Liver (tissue), 9 donors: ENCODE measurements around the gene SCYGR1. TPM values are rescaled to one million over a fixed set of nuclear protein-coding genes. Genes with fewer than 3 reads are reported as not detected.

Source experiments
- DNase-seq: peaks from one replicate; pipeline ENCODE4 v3.0.0-alpha.2; 2017; ENCODE audit warnings: low spot score
- H3K27ac ChIP-seq, 2 donors: one replicate each; pipeline ENCODE4 v1.7.0; 2013; ENCODE audit warnings: inconsistent platforms in 2 of 2, low read length in 2 of 2, control low read depth in 1 of 2, low read depth in 1 of 2, mild to moderate bottlenecking in 1 of 2
- H3K27me3 ChIP-seq, 4 donors: one replicate each; pipeline versions ENCODE4 v1.6.1 to v1.7.0; 2013; ENCODE audit warnings: low read length in 3 of 4, inconsistent platforms in 1 of 4, mild to moderate bottlenecking in 1 of 4, moderate library complexity in 1 of 4; ENCODE audit not compliant: control insufficient read depth in 4 of 4, insufficient read depth in 4 of 4
- H3K36me3 ChIP-seq, 4 donors: one replicate each; pipeline versions ENCODE4 v1.6.1 to v1.7.0; 2013; ENCODE audit warnings: low read length in 3 of 4, mild to moderate bottlenecking in 3 of 4, low read depth in 1 of 4, moderate library complexity in 1 of 4; ENCODE audit not compliant: control insufficient read depth in 4 of 4, insufficient read depth in 3 of 4
- H3K4me1 ChIP-seq, 4 donors: one replicate each; pipeline versions ENCODE4 v1.6.1 to v1.7.0; 2013; ENCODE audit warnings: low read length in 3 of 4, mild to moderate bottlenecking in 3 of 4, moderate library complexity in 1 of 4; ENCODE audit not compliant: control insufficient read depth in 4 of 4, insufficient read depth in 4 of 4
- H3K4me3 ChIP-seq, 3 donors: one replicate each; pipeline versions ENCODE4 v1.6.1 to v1.7.0; 2013; ENCODE audit warnings: low read length in 3 of 3, control low read depth in 1 of 3, low read depth in 1 of 3, mild to moderate bottlenecking in 1 of 3
- H3K9ac ChIP-seq, 2 donors: one replicate each; pipeline ENCODE4 v1.7.0; 2013; ENCODE audit warnings: low read length in 2 of 2, mild to moderate bottlenecking in 2 of 2, moderate library complexity in 2 of 2, control low read depth in 1 of 2, low read depth in 1 of 2
- H3K9me3 ChIP-seq, 4 donors: one replicate each; pipeline versions ENCODE4 v1.6.1 to v1.7.0; 2013; ENCODE audit warnings: low read length in 3 of 4; ENCODE audit not compliant: control insufficient read depth in 4 of 4
- CTCF ChIP-seq: fragments of 150-350 bp; IDR thresholded peaks from 2 replicates; pipeline ENCODE4 v1.5.1; 2017; ENCODE audit warnings: improper control_type of control experiment, low read depth, low read length; ENCODE audit not compliant: missing input control
- EGR1 ChIP-seq, 2 donors: IDR thresholded peaks; 2 replicates each; pipeline ENCODE4 v1.6.1; 2016 to 2018; ENCODE audit warnings: antibody characterized with exemption in 2 of 2, low read depth in 2 of 2
- FOXA1 ChIP-seq: IDR thresholded peaks from 2 replicates; pipeline ENCODE4 v1.6.1; 2016; ENCODE audit warnings: antibody characterized with exemption
- FOXA2 ChIP-seq: IDR thresholded peaks from 2 replicates; pipeline ENCODE4 v1.6.1; 2016; ENCODE audit warnings: antibody characterized with exemption
- GABPA ChIP-seq, 2 donors: IDR thresholded peaks in 1 of 2; conservative IDR thresholded peaks in 1 of 2; 2 replicates each; pipeline ENCODE4 v1.6.1; 2016; ENCODE audit warnings: antibody characterized with exemption in 2 of 2, mild to moderate bottlenecking in 1 of 2, moderate library complexity in 1 of 2
- HNF4A ChIP-seq, 2 donors: conservative IDR thresholded peaks; 2 replicates each; pipeline ENCODE4 v1.6.1; 2016; ENCODE audit warnings: antibody characterized with exemption in 2 of 2, mild to moderate bottlenecking in 2 of 2
- HNF4G ChIP-seq: IDR thresholded peaks from 2 replicates; pipeline ENCODE4 v1.6.1; 2016; ENCODE audit warnings: antibody characterized with exemption
- JUND ChIP-seq, 2 donors: IDR thresholded peaks; 2 replicates each; pipeline ENCODE4 v1.6.1; 2016; ENCODE audit warnings: antibody characterized with exemption in 2 of 2
- MAX ChIP-seq: IDR thresholded peaks from 2 replicates; pipeline ENCODE4 v1.6.1; 2016; ENCODE audit warnings: antibody characterized with exemption
- NR2F2 ChIP-seq: IDR thresholded peaks from 2 replicates; pipeline ENCODE4 v1.6.1; 2016; ENCODE audit warnings: antibody characterized with exemption
- RXRA ChIP-seq, 2 donors: IDR thresholded peaks; 2 replicates each; pipeline ENCODE4 v1.6.1; 2017 to 2018; ENCODE audit warnings: antibody characterized with exemption in 2 of 2, mild to moderate bottlenecking in 1 of 2
- SP1 ChIP-seq: IDR thresholded peaks from 2 replicates; pipeline ENCODE4 v1.6.1; 2018; ENCODE audit warnings: antibody characterized with exemption, mild to moderate bottlenecking
- TAF1 ChIP-seq: conservative IDR thresholded peaks from 2 replicates; pipeline ENCODE4 v1.6.1; 2016; ENCODE audit warnings: antibody characterized with exemption, mild to moderate bottlenecking
- YY1 ChIP-seq: IDR thresholded peaks from 2 replicates; pipeline ENCODE4 v1.6.1; 2016; ENCODE audit warnings: antibody characterized with exemption, mild to moderate bottlenecking
- WGBS: extraction: QIAGEN DNeasy Blood & Tissue Kit; methylation state at CpG from one replicate; pipeline ENCODE4 v1.1.7; 2013; 5-methylcytosine and 5-hydroxymethylcytosine counted together
- polyA plus RNA-seq, 2 donors: library from polyadenylated mRNA; stranded (reverse) in 1 of 2; unstranded in 1 of 2; fragments of 200-250 nt in 1 of 2; fragments of >200 nt in 1 of 2; fragmentation: Nextera tagmentation in 1 of 2; extraction: Ambion mirVana in 1 of 2; gene quantifications; one replicate each; pipeline versions ENCODE4 v1.2.1 to v1.2.3, GENCODE V29; 2013 to 2015
- total RNA-seq, 2 donors: library from RNA; depleted of rRNA; stranded (reverse); fragments of >200 nt; gene quantifications; one replicate each; pipeline ENCODE4 v1.2.3, GENCODE V29; 2014
- TF ChIP-seq, protein P1 (sequence below): IDR thresholded peaks from 2 replicates; pipeline ENCODE4 v1.6.1; 2016; ENCODE audit warnings: antibody characterized with exemption
- TF ChIP-seq, protein P2 (sequence below): IDR thresholded peaks from 2 replicates; pipeline ENCODE4 v1.6.1; 2016; ENCODE audit warnings: antibody characterized with exemption
- TF ChIP-seq, protein P3 (sequence below): IDR thresholded peaks from 2 replicates; pipeline ENCODE4 v1.6.1; 2016; ENCODE audit warnings: antibody characterized with exemption, mild to moderate bottlenecking
- donor health status: healthy.
- donor health status: healthy.
- donor health status: healthy.
- donor health status: healthy.
- donor health status: healthy.

Gene SCYGR1
- total and polyA plus RNA-seq, 4 donors: not detected

DNA sequence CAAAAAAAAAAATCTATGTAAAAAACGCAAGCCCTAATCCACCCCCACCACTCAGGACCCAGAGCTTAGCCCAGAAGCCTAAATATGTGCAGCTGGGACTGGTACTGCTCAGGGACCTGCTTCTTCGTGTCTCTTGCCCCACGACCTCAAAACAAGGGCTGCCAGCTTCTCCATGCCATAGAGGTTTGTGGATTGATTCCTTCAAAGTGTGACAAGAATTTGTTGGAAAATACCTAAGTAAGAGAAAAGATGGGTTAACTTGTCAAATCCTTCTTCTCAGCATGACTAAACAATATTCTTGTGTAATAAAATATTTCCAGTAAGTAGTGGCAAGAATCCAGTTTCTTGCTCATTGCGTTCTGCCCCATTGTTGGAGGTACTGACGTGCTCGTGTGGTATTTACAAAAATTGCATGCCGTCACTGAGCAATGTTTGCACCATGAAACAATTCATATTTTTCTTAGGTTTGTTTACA, 825 bp upstream of the SCYGR1 start:
- 84% methylated on average over 7 of the region's 7 CpGs for WGBS
- no peak for DNase-seq
- Histone ChIP-seq H3K36me3 (no peaks in the 10 kb centered on the region), H3K27ac (no peak overlapping the region), H3K9me3 (no peaks in the 10 kb centered on the region), H3K4me1 (no peaks in the 10 kb centered on the region), H3K27me3 (no peaks in the 10 kb centered on the region), H3K4me3 (no peak overlapping the region), H3K9ac (no peak overlapping the region)
- no peak for TF ChIP-seq JUND (IDR thresholded peaks at IDR 0.05)
- no peak for TF ChIP-seq FOXA2
- TF ChIP-seq, protein P1, sequence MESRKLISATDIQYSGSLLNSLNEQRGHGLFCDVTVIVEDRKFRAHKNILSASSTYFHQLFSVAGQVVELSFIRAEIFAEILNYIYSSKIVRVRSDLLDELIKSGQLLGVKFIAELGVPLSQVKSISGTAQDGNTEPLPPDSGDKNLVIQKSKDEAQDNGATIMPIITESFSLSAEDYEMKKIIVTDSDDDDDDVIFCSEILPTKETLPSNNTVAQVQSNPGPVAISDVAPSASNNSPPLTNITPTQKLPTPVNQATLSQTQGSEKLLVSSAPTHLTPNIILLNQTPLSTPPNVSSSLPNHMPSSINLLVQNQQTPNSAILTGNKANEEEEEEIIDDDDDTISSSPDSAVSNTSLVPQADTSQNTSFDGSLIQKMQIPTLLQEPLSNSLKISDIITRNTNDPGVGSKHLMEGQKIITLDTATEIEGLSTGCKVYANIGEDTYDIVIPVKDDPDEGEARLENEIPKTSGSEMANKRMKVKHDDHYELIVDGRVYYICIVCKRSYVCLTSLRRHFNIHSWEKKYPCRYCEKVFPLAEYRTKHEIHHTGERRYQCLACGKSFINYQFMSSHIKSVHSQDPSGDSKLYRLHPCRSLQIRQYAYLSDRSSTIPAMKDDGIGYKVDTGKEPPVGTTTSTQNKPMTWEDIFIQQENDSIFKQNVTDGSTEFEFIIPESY: no peak
- no peak for TF ChIP-seq SP1
- TF ChIP-seq, protein P2, sequence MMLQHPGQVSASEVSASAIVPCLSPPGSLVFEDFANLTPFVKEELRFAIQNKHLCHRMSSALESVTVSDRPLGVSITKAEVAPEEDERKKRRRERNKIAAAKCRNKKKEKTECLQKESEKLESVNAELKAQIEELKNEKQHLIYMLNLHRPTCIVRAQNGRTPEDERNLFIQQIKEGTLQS: no peak
- no peak for TF ChIP-seq GABPA (IDR thresholded peaks at IDR 0.05 in 1 of 2, conservative IDR thresholded peaks at IDR 0.05 in 1 of 2)
- no peak for TF ChIP-seq YY1
- TF ChIP-seq HNF4G: no peak
- TF ChIP-seq, protein P3, sequence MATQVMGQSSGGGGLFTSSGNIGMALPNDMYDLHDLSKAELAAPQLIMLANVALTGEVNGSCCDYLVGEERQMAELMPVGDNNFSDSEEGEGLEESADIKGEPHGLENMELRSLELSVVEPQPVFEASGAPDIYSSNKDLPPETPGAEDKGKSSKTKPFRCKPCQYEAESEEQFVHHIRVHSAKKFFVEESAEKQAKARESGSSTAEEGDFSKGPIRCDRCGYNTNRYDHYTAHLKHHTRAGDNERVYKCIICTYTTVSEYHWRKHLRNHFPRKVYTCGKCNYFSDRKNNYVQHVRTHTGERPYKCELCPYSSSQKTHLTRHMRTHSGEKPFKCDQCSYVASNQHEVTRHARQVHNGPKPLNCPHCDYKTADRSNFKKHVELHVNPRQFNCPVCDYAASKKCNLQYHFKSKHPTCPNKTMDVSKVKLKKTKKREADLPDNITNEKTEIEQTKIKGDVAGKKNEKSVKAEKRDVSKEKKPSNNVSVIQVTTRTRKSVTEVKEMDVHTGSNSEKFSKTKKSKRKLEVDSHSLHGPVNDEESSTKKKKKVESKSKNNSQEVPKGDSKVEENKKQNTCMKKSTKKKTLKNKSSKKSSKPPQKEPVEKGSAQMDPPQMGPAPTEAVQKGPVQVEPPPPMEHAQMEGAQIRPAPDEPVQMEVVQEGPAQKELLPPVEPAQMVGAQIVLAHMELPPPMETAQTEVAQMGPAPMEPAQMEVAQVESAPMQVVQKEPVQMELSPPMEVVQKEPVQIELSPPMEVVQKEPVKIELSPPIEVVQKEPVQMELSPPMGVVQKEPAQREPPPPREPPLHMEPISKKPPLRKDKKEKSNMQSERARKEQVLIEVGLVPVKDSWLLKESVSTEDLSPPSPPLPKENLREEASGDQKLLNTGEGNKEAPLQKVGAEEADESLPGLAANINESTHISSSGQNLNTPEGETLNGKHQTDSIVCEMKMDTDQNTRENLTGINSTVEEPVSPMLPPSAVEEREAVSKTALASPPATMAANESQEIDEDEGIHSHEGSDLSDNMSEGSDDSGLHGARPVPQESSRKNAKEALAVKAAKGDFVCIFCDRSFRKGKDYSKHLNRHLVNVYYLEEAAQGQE: no peak
- TF ChIP-seq HNF4A (conservative IDR thresholded peaks at IDR 0.05): no peak
- no peak for TF ChIP-seq NR2F2
- TF ChIP-seq RXRA (IDR thresholded peaks at IDR 0.05): no peak
- no peak for TF ChIP-seq CTCF
- no peak for TF ChIP-seq MAX
- no peak for TF ChIP-seq FOXA1

GRCh38 chr2:227386630-227387029, 1.1 kb downstream of the SCYGR1 start:
- Histone ChIP-seq H3K9me3 (no peaks in the 10 kb centered on the region), H3K4me3 (no peak overlapping the region), H3K4me1 (no peaks in the 10 kb centered on the region), H3K36me3 (no peaks in the 10 kb centered on the region), H3K27ac (no peak overlapping the region), H3K9ac (no peak overlapping the region), H3K27me3 (no peaks in the 10 kb centered on the region)
- 85% methylated on average over 6 of the region's 6 CpGs for WGBS
- DNase-seq: no peak
- TF ChIP-seq MAX (no peak), TAF1 (no peak), GABPA (IDR thresholded peaks at IDR 0.05 in 1 of 2, conservative IDR thresholded peaks at IDR 0.05 in 1 of 2) (no peak), YY1 (no peak), JUND (IDR thresholded peaks at IDR 0.05) (no peak), EGR1 (IDR thresholded peaks at IDR 0.05; ENCODE audit: low read depth in 2 of 2) (no peak), HNF4A (conservative IDR thresholded peaks at IDR 0.05) (no peak)
- TF ChIP-seq, protein P1: no peak
- TF ChIP-seq, protein P2: no peak
- TF ChIP-seq, protein P3: no peak
